Left lobe of liver (tissue), 1 donor: Measurements from ENCODE around the gene COL19A1. TPM values are rescaled to one million over a fixed set of nuclear protein-coding genes. Genes with fewer than 3 reads are reported as not detected.

ENCODE experiments used
- total RNA-seq: library from RNA; stranded (reverse); gene quantifications from one replicate; pipeline ENCODE4 v1.2.1, GENCODE V29; 2021
- donor health status: DM: no; HTN: yes; CAD: no.

Gene COL19A1
- total RNA-seq, 1 donor from 2014 or later, result 0.10 TPM

Other genes with a start within 250 kb of the COL19A1 start
- gene LMBRD1, start 69.5 kb upstream of the COL19A1 start, total RNA-seq, result 34.0 TPM